ENCODE results near the gene INIP.
A peak's percentile ranks its signal among the peaks of the same experiment; 100 is the strongest.
"Not testable (repeated sequence)": the region's sequence is repeated elsewhere in the genome, so short reads cannot be mapped to it uniquely, and the experiment has no call there.

INIP gene

GRCh38 chr9:112734892-112735291, 17.0 kb upstream of the INIP start:
- DNase-seq (ENCODE audit: low read depth in 2 of 2), result no peak

GRCh38 chr9:112731971-112732370, 14.1 kb upstream of the INIP start:
- no peak for DNase-seq (ENCODE audit: low read depth in 2 of 2)

GRCh38 chr9:112728401-112728800, 10.5 kb upstream of the INIP start:
- no peak for DNase-seq (ENCODE audit: low read depth in 2 of 2)

GRCh38 chr9:112726428-112726827, 8.5 kb upstream of the INIP start:
- no peak for DNase-seq (ENCODE audit: low read depth in 2 of 2)

- no peak for DNase-seq (ENCODE audit: low read depth in 2 of 2)
These were observed 8.0 kb upstream of the INIP start for GRCh38 chr9:112725961-112726360.

- DNase-seq (ENCODE audit: low read depth in 2 of 2), result not testable (repeated sequence)
These were observed 4.8 kb upstream of the INIP start for GRCh38 chr9:112722749-112723148.

- DNase-seq (ENCODE audit: low read depth in 2 of 2), result no peak
These were observed 2.3 kb upstream of the INIP start for GRCh38 chr9:112720113-112720780.

GRCh38 chr9:112719696-112720095, 1.8 kb upstream of the INIP start:
- no peak for DNase-seq (ENCODE audit: low read depth in 2 of 2)

- peak; percentile 51 to 57 for DNase-seq (ENCODE audit: low read depth in 2 of 2)
These were observed 1.3 kb upstream of the INIP start for GRCh38 chr9:112719241-112719691.

GRCh38 chr9:112712678-112713077, 5.2 kb downstream of the INIP start:
- no peak for DNase-seq (ENCODE audit: low read depth in 2 of 2)

GRCh38 chr9:112711050-112711689, 6.7 kb downstream of the INIP start:
- no peak for DNase-seq (ENCODE audit: low read depth in 2 of 2)

- DNase-seq (ENCODE audit: low read depth in 2 of 2), result peak; percentile 35 to 46
These were observed 12.0 kb downstream of the INIP start for GRCh38 chr9:112705768-112706427.

GRCh38 chr9:112703304-112703703, 14.6 kb downstream of the INIP start:
- no peak for DNase-seq (ENCODE audit: low read depth in 2 of 2)

- no peak for DNase-seq (ENCODE audit: low read depth in 2 of 2)
These were observed 17.8 kb downstream of the INIP start for GRCh38 chr9:112700085-112700484.

GRCh38 chr9:112699230-112699629, 18.7 kb downstream of the INIP start:
- DNase-seq (ENCODE audit: low read depth in 2 of 2), result no peak

- DNase-seq (ENCODE audit: low read depth in 2 of 2), result no peak
These were observed 21.5 kb downstream of the INIP start for GRCh38 chr9:112696461-112696860.

GRCh38 chr9:112694706-112695555, 23.0 kb downstream of the INIP start:
- no peak for DNase-seq (ENCODE audit: low read depth in 2 of 2)

GRCh38 chr9:112689161-112689740, 28.7 kb downstream of the INIP start:
- DNase-seq (ENCODE audit: low read depth in 2 of 2), result no peak

GRCh38 chr9:112680731-112681402, 37.0 kb downstream of the INIP start:
- no peak for DNase-seq (ENCODE audit: low read depth in 2 of 2)

- no peak for DNase-seq (ENCODE audit: low read depth in 2 of 2)
These were observed 40.9 kb downstream of the INIP start for GRCh38 chr9:112677040-112677439.

- not testable (repeated sequence) for DNase-seq (ENCODE audit: low read depth in 2 of 2)
These were observed 44.7 kb downstream of the INIP start for GRCh38 chr9:112673221-112673620.
